MM.1S (cell line): ENCODE results near the gene KLK14.

Experiments
- DNase-seq: peaks from one replicate; pipeline ENCODE4 v3.0.0-alpha.2; 2015
- H2AFZ ChIP-seq: fragments of 300-600 bp; sonication (generic); 2 replicates; pipeline ENCODE4 v1.6.0; 2016; ENCODE audit warnings: antibody characterized with exemption, low read length
- H3F3A ChIP-seq: fragments of 300-600 bp; sonication (generic); 2 replicates; pipeline ENCODE4 v1.6.1; 2016; ENCODE audit warnings: mild to moderate bottlenecking, antibody characterized with exemption, low read length, moderate library complexity, mixed read lengths; ENCODE audit not compliant: insufficient read depth
- H3K27ac ChIP-seq: fragments of 300-600 bp; sonication (generic); 2 replicates; pipeline ENCODE4 v1.5.1; 2016; ENCODE audit warnings: mild to moderate bottlenecking, low read length
- H3K27me3 ChIP-seq: fragments of 300-600 bp; sonication (generic); replicated peaks from 2 replicates; pipeline ENCODE4 v1.6.0; 2016; ENCODE audit warnings: low read length; ENCODE audit not compliant: insufficient read depth
- H3K36me3 ChIP-seq: fragments of 300-600 bp; sonication (generic); replicated peaks from 2 replicates; pipeline ENCODE4 v1.6.1; 2016; ENCODE audit warnings: mild to moderate bottlenecking, low read length, mixed read lengths; ENCODE audit not compliant: insufficient read depth
- H3K4me1 ChIP-seq: fragments of 300-600 bp; sonication (generic); 2 replicates; pipeline ENCODE4 v1.6.1; 2016; ENCODE audit warnings: low read length, mixed read lengths
- H3K4me2 ChIP-seq: fragments of 300-600 bp; sonication (generic); 2 replicates; pipeline ENCODE4 v1.6.0; 2016; ENCODE audit warnings: low read depth, low read length
- H3K4me3 ChIP-seq: fragments of 300-600 bp; sonication (generic); 2 replicates; pipeline ENCODE4 v1.5.1; 2016; ENCODE audit warnings: low read length, mixed read lengths
- H3K79me2 ChIP-seq: fragments of 300-600 bp; sonication (generic); 2 replicates; pipeline ENCODE4 v1.6.1; 2016; ENCODE audit warnings: mixed run types, low read length, mixed read lengths
- H3K9ac ChIP-seq: fragments of 300-600 bp; sonication (generic); 2 replicates; pipeline ENCODE4 v1.6.1; 2016; ENCODE audit warnings: low read length, mixed read lengths
- H3K9me2 ChIP-seq: fragments of 300-600 bp; sonication (generic); replicated peaks from 2 replicates; pipeline ENCODE4 v1.6.1; 2016; ENCODE audit warnings: mild to moderate bottlenecking, low read length, mixed read lengths; ENCODE audit not compliant: insufficient read depth
- H3K9me3 ChIP-seq: fragments of 300-600 bp; sonication (generic); replicated peaks from 2 replicates; pipeline ENCODE4 v1.6.1; 2016; ENCODE audit warnings: mild to moderate bottlenecking, low read length, mixed read lengths; ENCODE audit not compliant: insufficient read depth
- H4K20me1 ChIP-seq: fragments of 300-600 bp; sonication (generic); 2 replicates; pipeline ENCODE4 v1.6.1; 2016; ENCODE audit warnings: mild to moderate bottlenecking, low read length, moderate library complexity, mixed read lengths; ENCODE audit not compliant: insufficient read depth
- EZH2 ChIP-seq: fragments of 300-600 bp; sonication (generic); optimal IDR thresholded peaks from 2 replicates; pipeline ENCODE3; 2017; ENCODE audit warnings: low read depth, mild to moderate bottlenecking, antibody characterized with exemption, low read length, mixed read lengths
- EZH2phosphoT487 ChIP-seq: fragments of 300-600 bp; sonication (generic); IDR thresholded peaks from 2 replicates; pipeline ENCODE4 v1.6.1; 2018; ENCODE audit warnings: antibody characterized with exemption, low read length
- TF ChIP-seq, protein P1 (sequence below): fragments of 300-600 bp; sonication (generic); IDR thresholded peaks from 2 replicates; pipeline ENCODE4 v1.5.1; 2016; ENCODE audit warnings: antibody characterized with exemption, low read length, mixed read lengths

Gene KLK14

DNA sequence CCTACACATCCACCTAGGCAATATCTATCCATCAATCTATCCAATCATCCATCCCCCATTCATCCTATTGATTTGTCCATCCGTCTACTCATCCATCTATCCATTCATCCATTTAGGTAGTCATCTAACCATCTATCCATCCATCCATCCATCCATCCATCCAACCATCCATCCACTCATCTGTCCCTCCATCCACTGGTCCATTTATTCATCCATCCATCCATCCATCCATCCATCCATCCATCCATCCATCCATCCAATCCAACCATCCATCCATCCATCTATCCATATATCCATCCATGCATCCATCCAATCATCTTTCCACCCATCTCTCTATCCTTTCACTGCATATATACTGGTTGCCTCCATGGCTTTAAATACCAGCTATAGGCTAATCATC lies 21.7 kb downstream of the KLK14 start:
- no peak overlapping the region for H3K4me3 ChIP-seq
- H3K27ac ChIP-seq = no peak overlapping the region
- H3K4me1 ChIP-seq = no peaks in the 10 kb centered on the region
- no peak overlapping the region for H3K9ac ChIP-seq
- H3F3A ChIP-seq = no peaks in the 10 kb centered on the region
- H4K20me1 ChIP-seq = no peaks in the 10 kb centered on the region
- no peak for DNase-seq
- no peaks in the 10 kb centered on the region for H3K9me3 ChIP-seq
- no peaks in the 10 kb centered on the region for H3K36me3 ChIP-seq
- no peak for TF ChIP-seq EZH2phosphoT487
- no peak for TF ChIP-seq EZH2
- TF ChIP-seq, protein P1, sequence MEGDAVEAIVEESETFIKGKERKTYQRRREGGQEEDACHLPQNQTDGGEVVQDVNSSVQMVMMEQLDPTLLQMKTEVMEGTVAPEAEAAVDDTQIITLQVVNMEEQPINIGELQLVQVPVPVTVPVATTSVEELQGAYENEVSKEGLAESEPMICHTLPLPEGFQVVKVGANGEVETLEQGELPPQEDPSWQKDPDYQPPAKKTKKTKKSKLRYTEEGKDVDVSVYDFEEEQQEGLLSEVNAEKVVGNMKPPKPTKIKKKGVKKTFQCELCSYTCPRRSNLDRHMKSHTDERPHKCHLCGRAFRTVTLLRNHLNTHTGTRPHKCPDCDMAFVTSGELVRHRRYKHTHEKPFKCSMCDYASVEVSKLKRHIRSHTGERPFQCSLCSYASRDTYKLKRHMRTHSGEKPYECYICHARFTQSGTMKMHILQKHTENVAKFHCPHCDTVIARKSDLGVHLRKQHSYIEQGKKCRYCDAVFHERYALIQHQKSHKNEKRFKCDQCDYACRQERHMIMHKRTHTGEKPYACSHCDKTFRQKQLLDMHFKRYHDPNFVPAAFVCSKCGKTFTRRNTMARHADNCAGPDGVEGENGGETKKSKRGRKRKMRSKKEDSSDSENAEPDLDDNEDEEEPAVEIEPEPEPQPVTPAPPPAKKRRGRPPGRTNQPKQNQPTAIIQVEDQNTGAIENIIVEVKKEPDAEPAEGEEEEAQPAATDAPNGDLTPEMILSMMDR = no peak
- no peaks in the 10 kb centered on the region for H3K79me2 ChIP-seq
- peaks cover 24% of the 10 kb centered on the region for H3K27me3 ChIP-seq
- H2AFZ ChIP-seq = no peak overlapping the region
- no peaks in the 10 kb centered on the region for H3K9me2 ChIP-seq
- no peak overlapping the region for H3K4me2 ChIP-seq

DNA sequence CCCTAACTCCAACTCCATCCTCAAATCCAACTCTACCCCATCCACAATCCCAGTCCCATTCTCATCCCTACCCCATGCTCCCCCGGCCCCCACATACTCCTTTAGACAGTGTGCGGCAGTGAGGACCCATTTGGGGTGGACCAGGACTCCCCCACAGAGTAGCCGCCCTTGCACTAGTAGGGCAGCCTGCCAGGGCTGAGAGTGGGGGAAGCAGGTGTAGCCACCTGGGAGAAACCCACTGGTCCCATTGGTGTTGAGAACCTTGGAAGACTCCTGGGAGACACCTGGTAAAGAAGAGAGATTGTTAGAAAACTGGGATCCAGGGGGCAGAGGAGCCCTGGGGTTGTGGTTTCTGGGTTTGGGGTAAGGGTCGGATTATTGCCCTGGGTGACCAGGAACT lies 22.4 kb downstream of the KLK14 start:
- Histone ChIP-seq H3K9ac (no peak overlapping the region), H2AFZ (no peak overlapping the region), H3K4me1 (no peaks in the 10 kb centered on the region), H3K9me2 (no peaks in the 10 kb centered on the region), H3K27me3 (peaks cover 23% of the 10 kb centered on the region), H3K79me2 (no peaks in the 10 kb centered on the region), H3K27ac (no peak overlapping the region), H4K20me1 (no peaks in the 10 kb centered on the region), H3K9me3 (no peaks in the 10 kb centered on the region), H3K4me3 (no peak overlapping the region), H3F3A (no peaks in the 10 kb centered on the region), H3K36me3 (no peaks in the 10 kb centered on the region), H3K4me2 (no peak overlapping the region)
- TF ChIP-seq EZH2phosphoT487 (no peak), EZH2 (no peak)
- TF ChIP-seq, protein P1 = no peak
- DNase-seq = no peak

DNA sequence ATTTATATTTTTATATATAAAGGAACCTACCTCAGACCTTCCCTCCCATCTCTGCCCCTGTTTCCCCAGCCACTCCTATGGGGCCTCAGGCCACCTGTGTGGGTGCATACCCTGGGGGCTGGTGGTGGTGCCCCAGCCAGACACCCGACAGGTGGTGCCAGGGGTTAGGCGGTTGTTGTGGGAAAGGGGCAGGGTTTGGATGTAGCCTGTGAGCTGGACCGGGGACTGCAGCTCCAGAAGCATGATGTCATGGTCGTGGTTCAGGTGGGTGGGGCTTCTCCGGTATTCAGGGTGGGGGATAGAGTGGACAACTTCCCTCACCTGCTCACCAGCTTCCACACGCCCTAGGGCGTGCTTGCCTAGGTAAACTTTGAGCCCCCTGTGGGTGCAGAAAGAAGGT lies 23.0 kb downstream of the KLK14 start:
- H3K79me2 ChIP-seq = no peaks in the 10 kb centered on the region
- H3K4me3 ChIP-seq = no peak overlapping the region
- no peak overlapping the region for H3K9ac ChIP-seq
- no peak overlapping the region for H3K4me2 ChIP-seq
- no peak for TF ChIP-seq EZH2
- TF ChIP-seq EZH2phosphoT487 = no peak
- TF ChIP-seq, protein P1 = no peak
- H3K9me3 ChIP-seq = no peaks in the 10 kb centered on the region
- no peaks in the 10 kb centered on the region for H3K9me2 ChIP-seq
- H2AFZ ChIP-seq = no peak overlapping the region
- no peaks in the 10 kb centered on the region for H4K20me1 ChIP-seq
- DNase-seq = no peak
- H3K27me3 ChIP-seq = peaks cover 23% of the 10 kb centered on the region
- H3K36me3 ChIP-seq = no peaks in the 10 kb centered on the region
- H3K27ac ChIP-seq = no peak overlapping the region
- no peaks in the 10 kb centered on the region for H3K4me1 ChIP-seq
- H3F3A ChIP-seq = no peaks in the 10 kb centered on the region

DNA sequence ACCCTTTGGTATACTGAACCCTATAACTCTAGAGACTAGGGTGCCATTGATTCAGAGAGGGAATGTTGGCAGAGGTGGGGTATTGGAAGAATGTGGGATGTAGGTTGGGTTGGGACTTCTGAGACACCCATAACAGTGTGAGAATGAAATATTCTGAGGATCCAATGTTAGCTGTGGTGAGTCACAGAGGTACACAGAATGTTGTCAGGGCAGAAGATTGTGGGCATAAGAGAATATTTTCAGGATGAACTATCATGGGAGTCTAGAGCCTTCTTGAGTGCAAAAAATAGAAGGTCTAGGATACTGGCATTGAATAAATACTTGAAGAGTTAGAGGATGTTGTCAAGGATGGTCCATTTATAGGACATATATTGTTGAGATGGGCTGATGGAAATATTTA lies 26.8 kb downstream of the KLK14 start:
- Histone ChIP-seq H3K9me3 (no peaks in the 10 kb centered on the region), H3K27ac (no peak overlapping the region), H3K4me1 (no peaks in the 10 kb centered on the region), H3K9ac (no peak overlapping the region), H3K79me2 (no peaks in the 10 kb centered on the region), H3K9me2 (no peaks in the 10 kb centered on the region), H2AFZ (no peak overlapping the region), H3K36me3 (no peaks in the 10 kb centered on the region), H3K4me2 (no peak overlapping the region), H3K27me3 (peaks cover 24% of the 10 kb centered on the region), H4K20me1 (no peaks in the 10 kb centered on the region), H3K4me3 (no peak overlapping the region), H3F3A (no peaks in the 10 kb centered on the region)
- no peak for TF ChIP-seq EZH2
- no peak for TF ChIP-seq EZH2phosphoT487
- TF ChIP-seq, protein P1 = no peak
- no peak for DNase-seq
